D721Med (cell line): ENCODE results near the gene BTNL3.

Source experiments
- DNase-seq: peaks from one replicate; pipeline ENCODE4 v3.0.0; 2011; ENCODE audit warnings: low spot score; ENCODE audit not compliant: insufficient read length
- FAIRE-seq: peaks from 2 replicates; lab custom pipeline; 2011; peaks lifted over from hg19 to GRCh38; lab: Jason Lieb, UNC
- CTCF ChIP-seq: IDR thresholded peaks from 2 replicates; pipeline ENCODE4 v1.5.1; 2012; ENCODE audit warnings: mild to moderate bottlenecking, control low read depth; ENCODE audit not compliant: insufficient read depth; ENCODE audit errors: missing control alignments

BTNL3 gene

DNA sequence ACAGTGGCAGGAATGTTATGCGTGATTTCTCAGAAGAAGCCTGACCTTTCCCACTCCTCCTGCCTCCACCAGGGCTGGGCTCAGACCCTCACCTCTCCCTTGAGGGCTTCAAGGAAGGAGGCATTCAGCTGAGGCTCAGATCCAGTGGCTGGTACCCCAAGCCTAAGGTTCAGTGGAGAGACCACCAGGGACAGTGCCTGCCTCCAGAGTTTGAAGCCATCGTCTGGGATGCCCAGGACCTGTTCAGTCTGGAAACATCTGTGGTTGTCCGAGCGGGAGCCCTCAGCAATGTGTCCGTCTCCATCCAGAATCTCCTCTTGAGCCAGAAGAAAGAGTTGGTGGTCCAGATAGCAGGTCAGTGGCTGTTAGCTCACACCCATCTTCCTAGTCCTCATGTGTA is 61.4 kb downstream of the BTNL3 start:
- no peak for FAIRE-seq
- no peak for DNase-seq
- TF ChIP-seq CTCF: no peak

DNA sequence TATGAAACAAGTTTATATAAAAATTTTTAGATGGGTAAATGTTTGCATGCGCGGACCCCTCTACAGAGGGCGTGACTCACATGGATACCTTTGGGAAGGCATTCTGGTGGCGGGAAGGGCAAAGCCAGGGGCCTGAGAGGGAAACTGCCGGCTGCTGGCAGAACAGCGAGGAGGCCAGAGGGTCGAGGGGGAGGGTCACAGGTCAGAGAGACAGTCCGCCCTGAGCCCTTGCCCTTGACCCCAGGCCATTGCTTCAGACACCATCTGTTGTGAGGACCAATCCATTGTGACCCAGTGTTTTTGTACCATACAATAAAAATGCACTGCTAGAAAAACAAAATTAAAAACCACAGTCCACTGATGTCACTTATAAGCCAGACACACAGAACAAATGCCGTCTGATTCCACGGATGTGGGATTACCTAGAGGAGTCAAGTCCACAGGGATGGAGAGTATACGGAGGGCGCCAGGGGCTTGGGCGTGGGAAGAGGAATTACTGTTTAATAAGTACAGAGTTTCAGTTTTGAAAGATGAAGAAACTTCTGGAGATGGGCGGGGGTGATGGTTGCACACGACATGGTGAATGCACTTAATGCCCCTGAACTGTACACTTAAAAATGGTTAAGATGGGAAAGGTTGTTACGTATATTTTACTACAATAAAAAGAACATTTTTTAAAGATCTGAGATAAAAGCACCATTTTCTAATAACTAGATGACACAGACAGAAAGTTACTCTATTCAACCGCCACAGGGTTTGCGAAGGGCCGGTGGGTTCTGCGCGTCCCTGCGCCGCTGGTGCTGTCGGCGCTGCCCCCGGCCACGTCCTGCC is 63.4 kb downstream of the BTNL3 start:
- no peak for DNase-seq
- no peak for TF ChIP-seq CTCF
- FAIRE-seq: no peak

DNA sequence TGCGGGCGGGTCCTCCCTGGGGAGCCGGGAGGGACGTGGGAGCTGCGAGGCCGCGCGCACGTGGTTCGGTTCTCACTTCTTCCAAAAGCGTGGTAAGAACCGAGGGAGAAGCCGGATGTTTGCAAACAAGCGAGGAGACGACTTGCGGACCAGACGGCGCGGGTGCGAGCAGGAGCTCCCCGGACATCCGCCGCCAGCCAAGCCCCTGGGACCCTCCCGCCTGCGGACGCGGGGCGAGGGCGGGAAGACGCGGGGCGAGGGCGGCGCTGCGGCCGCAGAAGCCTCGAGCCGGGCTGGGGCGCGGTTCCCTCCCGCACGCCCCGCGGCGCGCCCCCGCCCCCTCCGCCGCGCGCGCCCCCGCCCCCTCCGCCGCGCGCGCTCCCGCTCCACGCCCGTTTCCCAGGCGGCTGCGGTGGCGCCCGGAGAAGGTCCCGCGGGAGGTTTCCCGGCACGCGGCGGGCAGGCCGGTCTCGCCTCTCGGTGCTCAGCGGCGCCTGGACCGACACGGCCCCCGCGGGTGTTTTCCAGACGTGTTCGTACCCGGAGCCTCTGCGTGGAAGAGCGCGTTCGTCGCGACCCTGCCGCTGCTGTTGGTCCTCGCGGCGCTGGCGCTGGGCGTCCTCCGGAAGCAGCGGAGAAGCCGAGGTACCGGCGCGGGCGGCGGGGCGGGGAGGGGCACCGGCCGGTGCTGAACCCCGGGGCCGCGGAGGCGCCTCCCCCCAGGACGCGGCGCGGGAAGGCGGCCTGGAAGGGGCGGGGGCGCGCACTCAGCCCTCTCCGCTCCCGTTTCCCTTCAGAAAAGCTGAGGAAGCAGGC is 64.2 kb downstream of the BTNL3 start:
- TF ChIP-seq CTCF: no peak
- DNase-seq (peak; percentile 56), FAIRE-seq (no peak)

GRCh38 chr5:181053488-181054121 is 65.0 kb downstream of the BTNL3 start:
- no peak for TF ChIP-seq CTCF
- DNase-seq (no peak), FAIRE-seq (no peak)

- DNase-seq (no peak), FAIRE-seq (no peak)
- no peak for TF ChIP-seq CTCF
Measured at GRCh38 chr5:181054138-181054537, 65.5 kb downstream of the BTNL3 start.

DNA sequence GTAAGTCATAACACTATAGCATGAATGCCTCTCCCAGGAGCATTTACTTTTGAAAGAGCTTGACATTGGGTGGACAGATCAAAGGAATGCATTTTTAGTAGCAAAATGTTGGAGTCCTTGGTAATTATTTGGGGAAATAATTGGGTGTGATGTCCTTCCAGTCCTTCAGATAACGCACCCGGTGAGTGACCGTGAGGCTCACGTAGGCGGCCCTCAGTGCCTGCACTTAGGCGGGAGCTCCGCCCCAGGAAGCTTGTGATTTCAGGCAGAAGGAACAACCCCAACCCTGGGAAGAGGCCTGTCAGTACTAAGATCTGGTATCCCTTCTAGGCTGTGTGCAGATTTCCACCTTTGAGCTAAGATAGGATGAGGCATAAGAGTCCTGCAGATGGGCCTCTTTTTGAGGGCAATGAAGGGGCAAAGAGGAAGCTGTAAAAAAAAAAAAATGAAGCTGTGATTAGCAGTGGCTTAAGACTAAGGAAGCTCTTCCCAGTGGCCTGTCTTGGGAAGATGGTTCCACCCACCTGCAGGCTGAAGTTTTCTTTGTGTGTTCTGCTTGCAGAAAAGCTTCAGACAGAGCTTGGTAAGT is 66.3 kb downstream of the BTNL3 start:
- TF ChIP-seq CTCF: no peak
- DNase-seq: no peak
- FAIRE-seq: no peak
